ENCODE measurements around the gene ANO1. TPM values are rescaled to one million over a fixed set of nuclear protein-coding genes. Genes with fewer than 3 reads are reported as not detected.

The ANO1 gene
- total RNA-seq, 1 donor from 2014 or later: 7.9 TPM

- peak; percentile 59 for ATAC-seq
Observed at GRCh38 chr11:70139785-70140410, 61.8 kb downstream of the ANO1 start.

GRCh38 chr11:70140711-70141485 lies 62.8 kb downstream of the ANO1 start:
- ATAC-seq: no peak

- no peak for ATAC-seq
Observed at GRCh38 chr11:70141486-70142220, 63.5 kb downstream of the ANO1 start.

GRCh38 chr11:70142221-70142875 lies 64.2 kb downstream of the ANO1 start:
- peak; percentile 85 for ATAC-seq

- no peak for ATAC-seq
Observed at GRCh38 chr11:70144262-70144661, 66.1 kb downstream of the ANO1 start.

- ATAC-seq: no peak
Observed at GRCh38 chr11:70145071-70145470, 67.0 kb downstream of the ANO1 start.

- ATAC-seq: no peak
Observed at GRCh38 chr11:70145841-70146240, 67.7 kb downstream of the ANO1 start.

GRCh38 chr11:70146299-70146698 lies 68.2 kb downstream of the ANO1 start:
- no peak for ATAC-seq

GRCh38 chr11:70146895-70147520 lies 68.9 kb downstream of the ANO1 start:
- no peak for ATAC-seq

- ATAC-seq: no peak
Observed at GRCh38 chr11:70147668-70148067, 69.6 kb downstream of the ANO1 start.

- no peak for ATAC-seq
Observed at GRCh38 chr11:70151671-70152070, 73.6 kb downstream of the ANO1 start.

- no peak for ATAC-seq
Observed at GRCh38 chr11:70153133-70153727, 75.1 kb downstream of the ANO1 start.

GRCh38 chr11:70155386-70155785 lies 77.3 kb downstream of the ANO1 start:
- ATAC-seq: no peak

- peak; percentile 20 for ATAC-seq
Observed at GRCh38 chr11:70156291-70157037, 78.3 kb downstream of the ANO1 start.

GRCh38 chr11:70158201-70158600 lies 80.1 kb downstream of the ANO1 start:
- no peak for ATAC-seq

- no peak for ATAC-seq
Observed at GRCh38 chr11:70158757-70159389, 80.8 kb downstream of the ANO1 start.

- ATAC-seq: peak; percentile 92
Observed at GRCh38 chr11:70159627-70160570, 81.8 kb downstream of the ANO1 start.

- no peak for ATAC-seq
Observed at GRCh38 chr11:70161043-70161625, 83.0 kb downstream of the ANO1 start.

GRCh38 chr11:70164705-70165104 lies 86.6 kb downstream of the ANO1 start:
- no peak for ATAC-seq
